PC-3 (cell line): ENCODE measurements around the gene CEP97. TPM values are rescaled to one million over a fixed set of nuclear protein-coding genes. Genes with fewer than 3 reads are reported as not detected.
"Not testable (repeated sequence)": the region's sequence is repeated elsewhere in the genome, so short reads cannot be mapped to it uniquely, and the experiment has no call there.

Experiments used
- ATAC-seq: fragments of 200-7000 bp; cut with Tn5 transposase; 2 replicates; pipeline ENCODE4 v1.9.1; 2020; ENCODE audit warnings: mild to moderate bottlenecking, moderate library complexity
- BruUV-seq: library from RNA; stranded (reverse); fragments of 400-500 nt; replicated peaks from 2 replicates; lab custom pipeline; 2021; lab: Mats Ljungman, UMichigan
- CTCF ChIA-PET: fragments of 300-600 bp; sonication (Branson Sonifier 250); formaldehyde crosslinking; loops from one replicate; lab custom pipeline; 2022; ENCODE audit warnings: antibody characterized with exemption; lab: Charles Lee
- POLR2A ChIA-PET: fragments of 300-600 bp; sonication (Branson Sonifier 250); formaldehyde crosslinking; loops from one replicate; lab custom pipeline; 2022; ENCODE audit warnings: antibody characterized with exemption; ENCODE audit not compliant: unreplicated experiment; lab: Charles Lee
- DNase-seq: peaks from one replicate; pipeline ENCODE4 v3.0.0-alpha.2; 2015
- H2AFZ ChIP-seq: fragments of 300-600 bp; sonication (generic); 2 replicates; pipeline ENCODE4 v1.6.0; 2016; ENCODE audit warnings: antibody characterized with exemption, low read length
- H3F3A ChIP-seq: fragments of 300-600 bp; sonication (generic); one replicate; pipeline ENCODE4 v1.6.0; 2017; ENCODE audit warnings: antibody characterized with exemption, low read length, control low read depth, mild to moderate bottlenecking; ENCODE audit not compliant: unreplicated experiment
- H3K27ac ChIP-seq: fragments of 300-600 bp; sonication (generic); 2 replicates; pipeline ENCODE4 v1.5.1; 2016; ENCODE audit warnings: mild to moderate bottlenecking, low read length
- H3K27me3 ChIP-seq: fragments of 300-600 bp; sonication (generic); 2 replicates; pipeline ENCODE4 v1.6.1; 2016; ENCODE audit warnings: low read length, mixed read lengths
- H3K36me3 ChIP-seq: fragments of 300-600 bp; sonication (generic); 2 replicates; pipeline ENCODE4 v1.6.1; 2016; ENCODE audit warnings: low read depth, mixed run types, low read length, mixed read lengths
- H3K4me1 ChIP-seq: fragments of 300-600 bp; sonication (generic); 2 replicates; pipeline ENCODE4 v1.5.1; 2016; ENCODE audit warnings: low read length; ENCODE audit not compliant: insufficient read depth
- H3K4me2 ChIP-seq: fragments of 300-600 bp; sonication (generic); 2 replicates; pipeline ENCODE4 v1.6.0; 2016; ENCODE audit warnings: low read length
- H3K4me3 ChIP-seq: fragments of 300-600 bp; sonication (generic); 2 replicates; pipeline ENCODE4 v1.5.1; 2016; ENCODE audit warnings: mild to moderate bottlenecking, low read length, mixed read lengths
- H3K79me2 ChIP-seq: fragments of 300-600 bp; sonication (generic); 2 replicates; pipeline ENCODE4 v1.6.1; 2017; ENCODE audit warnings: low read length, mixed read lengths
- H3K9ac ChIP-seq: fragments of 300-600 bp; sonication (generic); 2 replicates; pipeline ENCODE4 v1.6.0; 2016; ENCODE audit warnings: mild to moderate bottlenecking, low read length
- H3K9me2 ChIP-seq: fragments of 300-600 bp; sonication (generic); replicated peaks from 2 replicates; pipeline ENCODE4 v1.6.1; 2016; ENCODE audit warnings: mixed run types, low read length, mixed read lengths
- H3K9me3 ChIP-seq: fragments of 300-600 bp; sonication (generic); 2 replicates; pipeline ENCODE4 v1.6.1; 2016; ENCODE audit warnings: low read length, mixed read lengths
- H4K20me1 ChIP-seq: fragments of 300-600 bp; sonication (generic); 2 replicates; pipeline ENCODE4 v1.6.1; 2016; ENCODE audit warnings: low read length, mixed read lengths
- CTCF ChIP-seq: fragments of 300-600 bp; sonication (generic); conservative IDR thresholded peaks from 2 replicates; pipeline ENCODE4 v1.5.1; 2017; ENCODE audit warnings: antibody characterized with exemption, low read depth, mild to moderate bottlenecking, low read length
- EZH2 ChIP-seq: fragments of 300-600 bp; sonication (generic); IDR thresholded peaks from one replicate; pipeline ENCODE4 v1.6.1; 2017; ENCODE audit warnings: antibody characterized with exemption, mild to moderate bottlenecking, low read length; ENCODE audit not compliant: unreplicated experiment
- EZH2phosphoT487 ChIP-seq: fragments of 300-600 bp; sonication (generic); IDR thresholded peaks from 2 replicates; pipeline ENCODE4 v1.6.1; 2018; ENCODE audit warnings: mild to moderate bottlenecking, antibody characterized with exemption, low read length, borderline replicate concordance
- intact Hi-C: fragments of 100-400 bp; cut with micrococcal nuclease; formaldehyde crosslinking; loops from 2 replicates; pipeline ENCODE4 v1.9.0; 2023
- total RNA-seq: library from RNA; depleted of rRNA; stranded (reverse); fragments of >200 nt; gene quantifications from 2 replicates; pipeline ENCODE4 v1.2.3, GENCODE V29; 2014

The CEP97 gene
- total RNA-seq, 1 experiment from 2014 or later: 12.1 TPM

GRCh38 chr3:101730839-101731238 is 6.4 kb downstream of the CEP97 start:
- no peaks in the 10 kb centered on the region for H3K27me3 ChIP-seq
- intact Hi-C loops: no loop called here
- H3K4me2 ChIP-seq: no peak overlapping the region
- no peaks in the 10 kb centered on the region for H3F3A ChIP-seq
- no peak overlapping the region for H3K9ac ChIP-seq
- no peak for DNase-seq
- peaks cover 12% of the 10 kb centered on the region for H3K4me1 ChIP-seq
- no peak for ATAC-seq
- H3K9me2 ChIP-seq: no peaks in the 10 kb centered on the region
- ChIA-PET POLR2A (no interaction called here), CTCF (interaction anchor here (0.6 kb wide), 1 partner anchor 27 kb away, joined by 3 read pairs; no protein-coding TSS in a partner anchor)
- H3K27ac ChIP-seq: no peak overlapping the region
- H3K36me3 ChIP-seq: peaks cover 39% of the 10 kb centered on the region
- no peaks in the 10 kb centered on the region for H3K9me3 ChIP-seq
- H3K79me2 ChIP-seq: peaks cover 12% of the 10 kb centered on the region
- no peak for TF ChIP-seq CTCF
- TF ChIP-seq EZH2: no peak
- TF ChIP-seq EZH2phosphoT487: no peak
- no TSS peak for BruUV-seq
- no peak overlapping the region for H2AFZ ChIP-seq
- no peaks in the 10 kb centered on the region for H4K20me1 ChIP-seq
- no peak overlapping the region for H3K4me3 ChIP-seq

GRCh38 chr3:101732240-101732641 is 7.8 kb downstream of the CEP97 start:
- no peaks in the 10 kb centered on the region for H3K79me2 ChIP-seq
- TF ChIP-seq EZH2 (no peak), CTCF (no peak), EZH2phosphoT487 (no peak)
- DNase-seq (no peak), ATAC-seq (no peak)
- H3F3A ChIP-seq: no peaks in the 10 kb centered on the region
- H3K4me2 ChIP-seq: no peak overlapping the region
- H3K4me3 ChIP-seq: no peak overlapping the region
- no peaks in the 10 kb centered on the region for H3K9me3 ChIP-seq
- CTCF ChIA-PET: no interaction called here
- no peaks in the 10 kb centered on the region for H3K4me1 ChIP-seq
- H2AFZ ChIP-seq: no peak overlapping the region
- H3K27me3 ChIP-seq: no peaks in the 10 kb centered on the region
- no peaks in the 10 kb centered on the region for H4K20me1 ChIP-seq
- no peak overlapping the region for H3K27ac ChIP-seq
- H3K9ac ChIP-seq: no peak overlapping the region
- H3K36me3 ChIP-seq: peaks cover 46% of the 10 kb centered on the region
- BruUV-seq: no TSS peak
- POLR2A ChIA-PET: no interaction called here
- intact Hi-C loops: no loop called here
- no peaks in the 10 kb centered on the region for H3K9me2 ChIP-seq

- Histone ChIP-seq H3K4me2 (no peak overlapping the region), H3K4me1 (no peaks in the 10 kb centered on the region), H2AFZ (no peak overlapping the region), H3K9me2 (no peaks in the 10 kb centered on the region), H3K9ac (no peak overlapping the region), H3K36me3 (peaks cover 35% of the 10 kb centered on the region), H3F3A (no peaks in the 10 kb centered on the region), H3K27ac (no peak overlapping the region), H4K20me1 (no peaks in the 10 kb centered on the region), H3K4me3 (no peak overlapping the region), H3K27me3 (no peaks in the 10 kb centered on the region), H3K9me3 (no peaks in the 10 kb centered on the region), H3K79me2 (no peaks in the 10 kb centered on the region)
- no peak for TF ChIP-seq EZH2
- no peak for TF ChIP-seq EZH2phosphoT487
- TF ChIP-seq CTCF: no peak
- POLR2A ChIA-PET: no interaction called here
- BruUV-seq: no TSS peak
- CTCF ChIA-PET: no interaction called here
- ATAC-seq: no peak
- intact Hi-C loops: no loop called here
- DNase-seq: no peak
Observed at GRCh38 chr3:101735833-101736232, 11.4 kb downstream of the CEP97 start.

- CTCF ChIA-PET, H3K27me3 ChIP-seq, H3K9me2 ChIP-seq, H3K9me3 ChIP-seq, DNase-seq, BruUV-seq, H2AFZ ChIP-seq, H3F3A ChIP-seq, H3K79me2 ChIP-seq, H3K27ac ChIP-seq, H3K36me3 ChIP-seq, H3K4me2 ChIP-seq, ATAC-seq, H3K4me3 ChIP-seq, H4K20me1 ChIP-seq, intact Hi-C loops, H3K4me1 ChIP-seq, POLR2A ChIA-PET, H3K9ac ChIP-seq: not testable (repeated sequence)
Observed at GRCh38 chr3:101741914-101742313, 17.5 kb downstream of the CEP97 start.
